Testis (tissue), 2 donors: Measurements from ENCODE around the gene CHDH.

ENCODE experiments used
- CTCF ChIP-seq, 3 experiments: fragments of 450-650 bp in 2 of 3; fragments of 200-600 bp in 1 of 3; sonication (generic) in 1 of 3; IDR thresholded peaks; one replicate each; pipeline ENCODE4 v1.5.1; 2016 to 2019; ENCODE audit warnings: antibody characterized with exemption in 3 of 3, mild to moderate bottlenecking in 2 of 3, moderate library complexity in 1 of 3
- POLR2A ChIP-seq: fragments of 450-650 bp; IDR thresholded peaks from one replicate; pipeline ENCODE4 v1.6.1; 2017; ENCODE audit warnings: antibody characterized with exemption, mild to moderate bottlenecking, moderate library complexity

DNA sequence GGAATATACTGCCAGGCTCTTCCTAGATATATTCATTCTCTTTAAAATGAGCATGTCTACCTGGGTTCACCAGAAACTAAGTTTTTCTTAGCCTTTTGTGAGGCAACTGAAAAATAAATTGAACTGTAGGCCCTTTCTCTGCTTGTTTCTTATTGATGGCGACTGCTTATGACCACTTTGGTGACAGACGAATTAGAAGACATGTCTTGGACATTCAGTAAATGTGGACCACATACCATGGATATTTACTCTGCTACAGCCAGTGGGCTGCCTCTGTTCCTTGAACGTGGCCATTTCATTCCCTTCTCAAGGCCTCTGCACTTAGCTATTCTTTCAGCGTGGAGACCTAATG, 46.0 kb upstream of the CHDH start:
- no peak for TF ChIP-seq CTCF (IDR thresholded peaks at IDR 0.05)
- TF ChIP-seq POLR2A: no peak
